WI38 (cell line): ENCODE data around the gene VTI1A.

ENCODE experiments used
- H3K4me3 ChIP-seq: 2 replicates; pipeline ENCODE4 v1.5.1; 2011; ENCODE audit warnings: low read depth, mild to moderate bottlenecking, control low read depth, low read length
- TF ChIP-seq, protein P1 (sequence below): IDR thresholded peaks from 2 replicates; pipeline ENCODE4 v1.5.1; 2012; ENCODE audit warnings: low read depth, mild to moderate bottlenecking, control low read depth, low read length

VTI1A gene

DNA sequence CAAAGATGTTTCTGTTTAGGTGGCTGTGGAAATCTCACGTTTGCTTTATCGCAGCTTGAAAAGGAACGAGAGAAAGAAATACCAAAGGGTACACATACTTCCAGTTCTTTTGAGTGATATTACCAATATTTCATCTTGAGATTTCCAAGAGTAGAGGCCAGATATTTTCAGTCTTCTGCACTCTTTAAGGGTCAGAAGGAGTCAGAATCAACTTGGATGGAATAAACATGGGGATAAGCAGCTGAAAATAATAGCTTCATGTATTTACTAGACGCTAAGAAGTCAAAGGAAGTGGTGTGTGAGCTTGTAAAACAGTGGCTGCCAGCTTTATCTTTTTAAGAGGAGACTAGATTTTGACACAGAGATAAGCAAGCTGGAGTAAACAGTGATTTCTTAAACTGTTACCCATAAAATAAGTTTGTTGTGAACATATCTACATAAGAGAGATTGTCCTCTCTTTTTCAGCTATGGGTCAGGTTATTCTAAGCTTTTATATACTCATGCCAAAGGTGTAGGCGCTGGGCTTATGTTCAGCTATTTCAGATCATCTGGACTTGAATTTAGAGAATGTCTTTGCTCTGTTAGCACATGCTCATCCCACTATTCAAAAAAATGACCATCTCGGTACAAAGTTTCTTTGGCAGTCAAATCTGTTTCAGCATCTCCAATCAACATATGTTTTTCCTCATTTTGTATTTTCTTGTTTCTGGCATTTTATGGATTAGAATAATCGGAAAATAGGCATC, 332.2 kb downstream of the VTI1A start:
- no peak overlapping the region for H3K4me3 ChIP-seq
- TF ChIP-seq, protein P1, sequence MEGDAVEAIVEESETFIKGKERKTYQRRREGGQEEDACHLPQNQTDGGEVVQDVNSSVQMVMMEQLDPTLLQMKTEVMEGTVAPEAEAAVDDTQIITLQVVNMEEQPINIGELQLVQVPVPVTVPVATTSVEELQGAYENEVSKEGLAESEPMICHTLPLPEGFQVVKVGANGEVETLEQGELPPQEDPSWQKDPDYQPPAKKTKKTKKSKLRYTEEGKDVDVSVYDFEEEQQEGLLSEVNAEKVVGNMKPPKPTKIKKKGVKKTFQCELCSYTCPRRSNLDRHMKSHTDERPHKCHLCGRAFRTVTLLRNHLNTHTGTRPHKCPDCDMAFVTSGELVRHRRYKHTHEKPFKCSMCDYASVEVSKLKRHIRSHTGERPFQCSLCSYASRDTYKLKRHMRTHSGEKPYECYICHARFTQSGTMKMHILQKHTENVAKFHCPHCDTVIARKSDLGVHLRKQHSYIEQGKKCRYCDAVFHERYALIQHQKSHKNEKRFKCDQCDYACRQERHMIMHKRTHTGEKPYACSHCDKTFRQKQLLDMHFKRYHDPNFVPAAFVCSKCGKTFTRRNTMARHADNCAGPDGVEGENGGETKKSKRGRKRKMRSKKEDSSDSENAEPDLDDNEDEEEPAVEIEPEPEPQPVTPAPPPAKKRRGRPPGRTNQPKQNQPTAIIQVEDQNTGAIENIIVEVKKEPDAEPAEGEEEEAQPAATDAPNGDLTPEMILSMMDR = no peak

DNA sequence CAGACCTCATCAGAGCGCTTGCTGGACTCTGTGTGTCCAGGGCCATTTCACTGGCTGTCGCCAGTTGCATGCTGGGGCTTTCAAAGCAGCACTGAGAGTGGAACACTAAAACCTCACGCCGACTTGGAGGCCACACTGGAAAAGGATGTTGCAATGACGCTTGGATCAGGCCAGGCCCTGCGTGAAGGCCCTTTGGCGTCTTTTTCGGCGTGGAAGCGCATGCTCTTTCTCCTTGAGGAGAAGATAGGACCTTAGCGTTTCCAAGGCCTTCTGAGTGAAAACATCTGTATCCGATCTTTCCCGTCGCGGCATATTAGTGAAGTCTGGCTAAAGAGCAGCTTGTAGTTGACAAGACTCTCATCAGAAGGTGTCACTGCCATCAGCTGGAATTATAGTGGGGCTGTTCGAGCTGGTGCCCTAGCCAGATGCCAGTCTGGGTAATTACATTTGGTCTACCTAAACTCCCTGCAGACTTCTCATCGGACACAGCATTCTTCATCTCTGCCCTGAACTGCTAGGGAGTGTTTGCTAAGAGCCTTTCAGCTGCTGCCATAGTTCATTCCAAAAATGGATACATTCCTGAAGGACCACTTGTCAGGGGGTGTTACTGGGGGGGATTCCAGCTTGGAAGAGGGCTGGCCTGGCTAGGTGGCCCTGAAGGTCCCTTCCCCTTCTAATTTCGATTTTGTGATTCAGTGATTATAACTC, 335.3 kb downstream of the VTI1A start:
- TF ChIP-seq, protein P1 = no peak
- H3K4me3 ChIP-seq = no peak overlapping the region

DNA sequence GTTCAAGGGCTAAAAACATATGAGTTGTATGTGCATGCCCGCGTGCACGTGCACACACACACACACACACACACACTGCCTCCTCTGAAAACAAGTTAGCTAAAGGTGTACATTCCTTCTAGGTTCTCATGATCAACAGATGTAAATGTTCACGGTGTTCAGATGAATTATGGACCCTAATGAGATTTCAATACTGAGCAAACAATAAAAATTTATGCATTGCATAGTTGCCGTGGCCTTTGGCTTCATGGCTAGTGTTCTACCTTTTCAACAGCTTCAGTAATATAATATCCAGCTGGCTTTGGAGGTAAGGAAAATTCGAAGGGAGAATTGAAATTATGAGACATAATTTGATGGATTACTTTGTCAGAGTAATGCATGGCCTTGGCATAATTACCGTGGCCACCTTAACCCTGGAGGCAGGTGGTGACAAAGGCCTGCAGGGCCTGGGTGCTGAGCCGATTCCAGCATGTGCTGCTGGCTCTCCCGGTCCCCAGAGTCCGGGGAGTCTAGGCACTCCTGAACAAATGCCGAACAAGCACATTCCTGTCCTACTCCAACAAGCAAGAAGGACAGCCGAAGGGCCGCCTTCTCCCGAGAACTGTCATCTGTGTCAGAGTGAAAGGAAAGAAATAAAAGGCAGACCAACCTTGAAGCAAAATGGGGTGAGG, 336.5 kb downstream of the VTI1A start:
- no peak overlapping the region for H3K4me3 ChIP-seq
- TF ChIP-seq, protein P1 = no peak

- H3K4me3 ChIP-seq = no peak overlapping the region
- TF ChIP-seq, protein P1 = no peak
Measured at GRCh38 chr10:112784022-112784461, 337.0 kb downstream of the VTI1A start.

- no peak overlapping the region for H3K4me3 ChIP-seq
- TF ChIP-seq, protein P1 = no peak
Measured at GRCh38 chr10:112785089-112785488, 338.1 kb downstream of the VTI1A start.

- no peak overlapping the region for H3K4me3 ChIP-seq
- TF ChIP-seq, protein P1 = no peak
Measured at GRCh38 chr10:112789248-112789647, 342.2 kb downstream of the VTI1A start.
